NB4 (cell line): Measurements from ENCODE around the gene RGS6.

Experiments used
- POLR2A ChIP-seq: IDR thresholded peaks from 2 replicates; pipeline ENCODE4 v1.6.1; 2011; ENCODE audit warnings: mild to moderate bottlenecking; ENCODE audit not compliant: insufficient read length; ENCODE audit errors: extremely low read depth
- TF ChIP-seq, protein P1 (sequence below): IDR thresholded peaks from one replicate; pipeline ENCODE4 v1.5.1; 2012; ENCODE audit warnings: low read depth, low read length

DNA sequence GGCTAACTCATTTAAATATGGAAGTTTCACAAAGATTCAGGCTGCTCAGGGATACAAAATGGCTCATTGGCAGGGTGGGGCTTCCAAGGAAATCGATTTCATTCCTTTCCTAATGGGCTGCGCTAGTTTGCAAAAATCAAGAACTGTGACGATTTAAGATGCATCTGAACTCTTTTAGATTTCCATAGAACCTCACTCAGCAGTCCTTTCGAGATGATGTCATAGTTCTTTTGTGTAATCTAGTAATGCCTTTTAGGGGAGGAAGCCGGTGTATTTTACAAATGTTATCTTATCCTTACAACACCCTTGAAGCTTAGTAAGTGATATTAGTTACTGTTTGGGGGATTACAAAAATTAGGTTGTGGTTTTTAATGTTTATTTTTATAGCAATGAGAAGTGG is 239.8 kb downstream of the RGS6 start:
- no peak for TF ChIP-seq POLR2A
- TF ChIP-seq, protein P1, sequence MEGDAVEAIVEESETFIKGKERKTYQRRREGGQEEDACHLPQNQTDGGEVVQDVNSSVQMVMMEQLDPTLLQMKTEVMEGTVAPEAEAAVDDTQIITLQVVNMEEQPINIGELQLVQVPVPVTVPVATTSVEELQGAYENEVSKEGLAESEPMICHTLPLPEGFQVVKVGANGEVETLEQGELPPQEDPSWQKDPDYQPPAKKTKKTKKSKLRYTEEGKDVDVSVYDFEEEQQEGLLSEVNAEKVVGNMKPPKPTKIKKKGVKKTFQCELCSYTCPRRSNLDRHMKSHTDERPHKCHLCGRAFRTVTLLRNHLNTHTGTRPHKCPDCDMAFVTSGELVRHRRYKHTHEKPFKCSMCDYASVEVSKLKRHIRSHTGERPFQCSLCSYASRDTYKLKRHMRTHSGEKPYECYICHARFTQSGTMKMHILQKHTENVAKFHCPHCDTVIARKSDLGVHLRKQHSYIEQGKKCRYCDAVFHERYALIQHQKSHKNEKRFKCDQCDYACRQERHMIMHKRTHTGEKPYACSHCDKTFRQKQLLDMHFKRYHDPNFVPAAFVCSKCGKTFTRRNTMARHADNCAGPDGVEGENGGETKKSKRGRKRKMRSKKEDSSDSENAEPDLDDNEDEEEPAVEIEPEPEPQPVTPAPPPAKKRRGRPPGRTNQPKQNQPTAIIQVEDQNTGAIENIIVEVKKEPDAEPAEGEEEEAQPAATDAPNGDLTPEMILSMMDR, result no peak
